A549 (cell line): ENCODE results near the gene ADAD2. TPM values are rescaled to one million over a fixed set of nuclear protein-coding genes. Genes with fewer than 3 reads are reported as not detected.

Source experiments
- ATAC-seq, 2 experiments: fragments of 200-7000 bp in 1 of 2; fragments of >200 bp in 1 of 2; cut with Nextera tagmentation in 1 of 2; cut with Tn5 transposase in 1 of 2; 3 replicates each; pipeline versions ENCODE4 v1.8.0 to v1.9.1; 2018 to 2020; ENCODE audit warnings: mild to moderate bottlenecking in 1 of 2, moderate library complexity in 1 of 2
- CTCF ChIA-PET: fragments of 300-600 bp; sonication (Branson Sonifier 250); formaldehyde crosslinking; extraction: SDS; loops from one replicate; lab custom pipeline; 2021; ENCODE audit warnings: antibody characterized with exemption, inconsistent platforms; lab: Yijun Ruan, JAX
- POLR2A ChIA-PET: fragments of 350-600 bp; formaldehyde crosslinking; extraction: SDS; loops from one replicate; lab custom pipeline; 2021; ENCODE audit warnings: antibody characterized with exemption, inconsistent platforms; lab: Yijun Ruan, JAX
- DNase-seq, 2 experiments: peaks; one replicate each; pipeline versions ENCODE4 v3.0.0 to v3.0.0-alpha.2; 2011 to 2016; ENCODE audit warnings: low read depth in 1 of 2, low spot score in 1 of 2
- FAIRE-seq: peaks from 2 replicates; lab custom pipeline; 2011; peaks lifted over from hg19 to GRCh38; lab: Jason Lieb, UNC
- H3K27ac ChIP-seq, 2 experiments: fragments of >200 bp; sonication (Bioruptor Twin); formaldehyde crosslinking; 3 replicates each; pipeline ENCODE4 v1.5.1; 2016 to 2017
- H3K4me1 ChIP-seq: fragments of >200 bp; sonication (Bioruptor Twin); formaldehyde crosslinking; 3 replicates; pipeline ENCODE4 v1.6.1; 2016
- H3K4me2 ChIP-seq: fragments of >200 bp; sonication (Bioruptor Twin); formaldehyde crosslinking; 3 replicates; pipeline ENCODE4 v1.6.1; 2016
- H3K4me3 ChIP-seq: fragments of >200 bp; sonication (Bioruptor Twin); formaldehyde crosslinking; 3 replicates; pipeline ENCODE4 v1.5.1; 2016
- H3K9me3 ChIP-seq: fragments of >200 bp; sonication (Bioruptor Twin); formaldehyde crosslinking; 3 replicates; pipeline ENCODE4 v1.6.1; 2016
- BHLHE40 ChIP-seq: IDR thresholded peaks from 2 replicates; pipeline ENCODE4 v1.6.1; 2012; ENCODE audit warnings: low read depth, low read length, inconsistent platforms
- CHD2 ChIP-seq: fragments of 150-350 bp; IDR thresholded peaks from 2 replicates; pipeline ENCODE4 v1.6.1; 2014; ENCODE audit warnings: low read length; ENCODE audit not compliant: partially characterized antibody
- CHD4 ChIP-seq: fragments of 200-600 bp; sonication (generic); IDR thresholded peaks from 2 replicates; pipeline ENCODE4 v1.6.1; 2016; ENCODE audit warnings: antibody characterized with exemption, mild to moderate bottlenecking, borderline replicate concordance
- EHF ChIP-seq: fragments of 250-450 bp; sonication (Bioruptor Pico); IDR thresholded peaks from 2 replicates; pipeline ENCODE4 v1.5.0; 2020; ENCODE audit warnings: mild to moderate bottlenecking
- ESRRA ChIP-seq: fragments of 150-350 bp; IDR thresholded peaks from 2 replicates; pipeline ENCODE4 v1.6.1; 2014; ENCODE audit warnings: mild to moderate bottlenecking, low read length, borderline replicate concordance
- FOSL2 ChIP-seq, 2 experiments: fragments of 450-650 bp in 1 of 2; fragments of >200 bp in 1 of 2; sonication (Bioruptor Twin) in 1 of 2; formaldehyde crosslinking; IDR thresholded peaks; 2 replicates each; pipeline versions ENCODE4 v1.5.0 to v1.6.1; 2016 to 2020; ENCODE audit warnings: mild to moderate bottlenecking in 1 of 2, moderate library complexity in 1 of 2
- HEYL ChIP-seq: fragments of 250-450 bp; sonication (Bioruptor Pico); IDR thresholded peaks from 2 replicates; pipeline ENCODE4 v1.8.0; 2021; ENCODE audit warnings: mild to moderate bottlenecking, moderate library complexity
- KDM1A ChIP-seq: fragments of 200-600 bp; sonication (generic); IDR thresholded peaks from 2 replicates; pipeline ENCODE4 v1.6.1; 2016; ENCODE audit warnings: low read depth, mild to moderate bottlenecking
- MYC ChIP-seq: IDR thresholded peaks from 2 replicates; pipeline ENCODE4 v1.6.1; 2012; ENCODE audit warnings: mild to moderate bottlenecking, inconsistent platforms, low read length, improper control_type of control experiment, borderline replicate concordance
- NFE2L2 ChIP-seq: fragments of 150-350 bp; conservative IDR thresholded peaks from 2 replicates; pipeline ENCODE4 v1.6.1; 2014; ENCODE audit warnings: low read length
- POLR2AphosphoS2 ChIP-seq: conservative IDR thresholded peaks from 2 replicates; pipeline ENCODE4 v1.6.1; 2012; ENCODE audit warnings: low read length, improper control_type of control experiment, inconsistent platforms
- RAD21 ChIP-seq, 2 experiments: fragments of >200 bp in 1 of 2; sonication (Bioruptor Twin) in 1 of 2; formaldehyde crosslinking in 1 of 2; IDR thresholded peaks in 1 of 2; conservative IDR thresholded peaks in 1 of 2; 2 replicates in 1 of 2; 3 replicates in 1 of 2; pipeline ENCODE4 v1.6.1; 2012 to 2018; ENCODE audit warnings: inconsistent platforms in 1 of 2
- ZSCAN20 ChIP-seq: fragments of 250-450 bp; sonication (Bioruptor Pico); IDR thresholded peaks from 2 replicates; pipeline ENCODE4 v1.8.0; 2022; ENCODE audit warnings: mild to moderate bottlenecking, moderate library complexity
- WGBS: methylation state at CpG from one replicate; pipeline ENCODE4 v1.1.6; 2017; ENCODE audit errors: missing lambda C conversion rate; 5-methylcytosine and 5-hydroxymethylcytosine counted together
- polyA plus RNA-seq, 4 experiments: library from polyadenylated mRNA; depleted of rRNA in 3 of 4; stranded (reverse); fragments of >200 nt; fragmentation: RNase III in 1 of 4; extraction: RNeasy Plus Mini Kit Qiagen cat#74134 plus additional on column Dnase treatment in 1 of 4; gene quantifications; 2 replicates in 3 of 4; 3 replicates in 1 of 4; pipeline ENCODE4 v1.2.3, GENCODE V29; 2011 to 2017
- TF ChIP-seq, protein P1 (sequence below): fragments of 200-600 bp; sonication (generic); IDR thresholded peaks from 2 replicates; pipeline ENCODE4 v1.6.1; 2016; ENCODE audit warnings: antibody characterized with exemption, mild to moderate bottlenecking, moderate library complexity
- TF ChIP-seq, protein P2 (sequence below): fragments of 150-350 bp; IDR thresholded peaks from 2 replicates; pipeline ENCODE4 v1.6.1; 2014; ENCODE audit warnings: low read depth, mild to moderate bottlenecking, low read length
- TF ChIP-seq, protein P3 (sequence below): fragments of >200 bp; sonication (Bioruptor Twin); formaldehyde crosslinking; IDR thresholded peaks from 3 replicates; pipeline ENCODE4 v1.5.1; 2016
- TF ChIP-seq, protein P4 (sequence below): IDR thresholded peaks from 2 replicates; pipeline ENCODE4 v1.6.1; 2012
- TF ChIP-seq, protein P5 (sequence below): IDR thresholded peaks from 2 replicates; pipeline ENCODE4 v1.6.1; 2012; ENCODE audit warnings: low read depth, borderline replicate concordance

Gene ADAD2
- polyA plus RNA-seq, 2 of the 4 experiments (the other 2 are of a cell fraction): not detected

DNA sequence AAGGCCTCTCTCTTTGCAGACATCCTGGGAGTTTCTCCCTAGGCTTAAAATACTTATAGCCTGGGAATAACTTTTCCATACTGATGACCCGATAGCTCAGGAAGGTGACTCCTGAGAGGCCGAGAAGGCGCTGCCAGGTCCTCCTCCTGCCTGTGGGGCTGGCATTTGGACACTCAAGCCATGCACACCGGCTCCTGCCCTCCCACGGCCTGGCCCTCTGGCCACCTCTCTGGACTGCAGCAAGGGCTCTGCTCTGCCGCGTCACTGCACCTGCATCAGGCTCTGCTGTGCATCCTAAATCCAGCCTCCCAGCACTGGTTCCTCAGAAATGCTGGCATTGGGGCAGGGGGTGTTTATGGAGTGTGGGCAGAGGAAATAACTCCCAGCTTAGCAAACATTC lies 34.6 kb downstream of the ADAD2 start:
- H3K4me3 ChIP-seq: no peak overlapping the region
- POLR2A ChIA-PET: no interaction called here
- ATAC-seq (no peak), FAIRE-seq (no peak), DNase-seq (no peak)
- WGBS: 92% methylated on average over 4 of the region's 7 CpGs
- TF ChIP-seq, protein P1, sequence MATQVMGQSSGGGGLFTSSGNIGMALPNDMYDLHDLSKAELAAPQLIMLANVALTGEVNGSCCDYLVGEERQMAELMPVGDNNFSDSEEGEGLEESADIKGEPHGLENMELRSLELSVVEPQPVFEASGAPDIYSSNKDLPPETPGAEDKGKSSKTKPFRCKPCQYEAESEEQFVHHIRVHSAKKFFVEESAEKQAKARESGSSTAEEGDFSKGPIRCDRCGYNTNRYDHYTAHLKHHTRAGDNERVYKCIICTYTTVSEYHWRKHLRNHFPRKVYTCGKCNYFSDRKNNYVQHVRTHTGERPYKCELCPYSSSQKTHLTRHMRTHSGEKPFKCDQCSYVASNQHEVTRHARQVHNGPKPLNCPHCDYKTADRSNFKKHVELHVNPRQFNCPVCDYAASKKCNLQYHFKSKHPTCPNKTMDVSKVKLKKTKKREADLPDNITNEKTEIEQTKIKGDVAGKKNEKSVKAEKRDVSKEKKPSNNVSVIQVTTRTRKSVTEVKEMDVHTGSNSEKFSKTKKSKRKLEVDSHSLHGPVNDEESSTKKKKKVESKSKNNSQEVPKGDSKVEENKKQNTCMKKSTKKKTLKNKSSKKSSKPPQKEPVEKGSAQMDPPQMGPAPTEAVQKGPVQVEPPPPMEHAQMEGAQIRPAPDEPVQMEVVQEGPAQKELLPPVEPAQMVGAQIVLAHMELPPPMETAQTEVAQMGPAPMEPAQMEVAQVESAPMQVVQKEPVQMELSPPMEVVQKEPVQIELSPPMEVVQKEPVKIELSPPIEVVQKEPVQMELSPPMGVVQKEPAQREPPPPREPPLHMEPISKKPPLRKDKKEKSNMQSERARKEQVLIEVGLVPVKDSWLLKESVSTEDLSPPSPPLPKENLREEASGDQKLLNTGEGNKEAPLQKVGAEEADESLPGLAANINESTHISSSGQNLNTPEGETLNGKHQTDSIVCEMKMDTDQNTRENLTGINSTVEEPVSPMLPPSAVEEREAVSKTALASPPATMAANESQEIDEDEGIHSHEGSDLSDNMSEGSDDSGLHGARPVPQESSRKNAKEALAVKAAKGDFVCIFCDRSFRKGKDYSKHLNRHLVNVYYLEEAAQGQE: no peak
- no peak for TF ChIP-seq KDM1A
- TF ChIP-seq, protein P2, sequence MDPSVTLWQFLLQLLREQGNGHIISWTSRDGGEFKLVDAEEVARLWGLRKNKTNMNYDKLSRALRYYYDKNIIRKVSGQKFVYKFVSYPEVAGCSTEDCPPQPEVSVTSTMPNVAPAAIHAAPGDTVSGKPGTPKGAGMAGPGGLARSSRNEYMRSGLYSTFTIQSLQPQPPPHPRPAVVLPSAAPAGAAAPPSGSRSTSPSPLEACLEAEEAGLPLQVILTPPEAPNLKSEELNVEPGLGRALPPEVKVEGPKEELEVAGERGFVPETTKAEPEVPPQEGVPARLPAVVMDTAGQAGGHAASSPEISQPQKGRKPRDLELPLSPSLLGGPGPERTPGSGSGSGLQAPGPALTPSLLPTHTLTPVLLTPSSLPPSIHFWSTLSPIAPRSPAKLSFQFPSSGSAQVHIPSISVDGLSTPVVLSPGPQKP: no peak
- no peak for TF ChIP-seq MYC
- TF ChIP-seq CHD2: no peak
- no peak for TF ChIP-seq ZSCAN20 (CRISPR knock-in tag)
- TF ChIP-seq EHF (CRISPR knock-in tag): no peak
- no peak for TF ChIP-seq POLR2AphosphoS2
- TF ChIP-seq, protein P3, sequence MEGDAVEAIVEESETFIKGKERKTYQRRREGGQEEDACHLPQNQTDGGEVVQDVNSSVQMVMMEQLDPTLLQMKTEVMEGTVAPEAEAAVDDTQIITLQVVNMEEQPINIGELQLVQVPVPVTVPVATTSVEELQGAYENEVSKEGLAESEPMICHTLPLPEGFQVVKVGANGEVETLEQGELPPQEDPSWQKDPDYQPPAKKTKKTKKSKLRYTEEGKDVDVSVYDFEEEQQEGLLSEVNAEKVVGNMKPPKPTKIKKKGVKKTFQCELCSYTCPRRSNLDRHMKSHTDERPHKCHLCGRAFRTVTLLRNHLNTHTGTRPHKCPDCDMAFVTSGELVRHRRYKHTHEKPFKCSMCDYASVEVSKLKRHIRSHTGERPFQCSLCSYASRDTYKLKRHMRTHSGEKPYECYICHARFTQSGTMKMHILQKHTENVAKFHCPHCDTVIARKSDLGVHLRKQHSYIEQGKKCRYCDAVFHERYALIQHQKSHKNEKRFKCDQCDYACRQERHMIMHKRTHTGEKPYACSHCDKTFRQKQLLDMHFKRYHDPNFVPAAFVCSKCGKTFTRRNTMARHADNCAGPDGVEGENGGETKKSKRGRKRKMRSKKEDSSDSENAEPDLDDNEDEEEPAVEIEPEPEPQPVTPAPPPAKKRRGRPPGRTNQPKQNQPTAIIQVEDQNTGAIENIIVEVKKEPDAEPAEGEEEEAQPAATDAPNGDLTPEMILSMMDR: no peak
- no peak for TF ChIP-seq BHLHE40
- TF ChIP-seq, protein P4, sequence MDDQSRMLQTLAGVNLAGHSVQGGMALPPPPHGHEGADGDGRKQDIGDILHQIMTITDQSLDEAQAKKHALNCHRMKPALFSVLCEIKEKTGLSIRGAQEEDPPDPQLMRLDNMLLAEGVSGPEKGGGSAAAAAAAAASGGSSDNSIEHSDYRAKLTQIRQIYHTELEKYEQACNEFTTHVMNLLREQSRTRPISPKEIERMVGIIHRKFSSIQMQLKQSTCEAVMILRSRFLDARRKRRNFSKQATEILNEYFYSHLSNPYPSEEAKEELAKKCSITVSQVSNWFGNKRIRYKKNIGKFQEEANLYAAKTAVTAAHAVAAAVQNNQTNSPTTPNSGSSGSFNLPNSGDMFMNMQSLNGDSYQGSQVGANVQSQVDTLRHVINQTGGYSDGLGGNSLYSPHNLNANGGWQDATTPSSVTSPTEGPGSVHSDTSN: no peak
- TF ChIP-seq NFE2L2: no peak
- TF ChIP-seq, protein P5, sequence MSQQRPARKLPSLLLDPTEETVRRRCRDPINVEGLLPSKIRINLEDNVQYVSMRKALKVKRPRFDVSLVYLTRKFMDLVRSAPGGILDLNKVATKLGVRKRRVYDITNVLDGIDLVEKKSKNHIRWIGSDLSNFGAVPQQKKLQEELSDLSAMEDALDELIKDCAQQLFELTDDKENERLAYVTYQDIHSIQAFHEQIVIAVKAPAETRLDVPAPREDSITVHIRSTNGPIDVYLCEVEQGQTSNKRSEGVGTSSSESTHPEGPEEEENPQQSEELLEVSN: no peak
- TF ChIP-seq CHD4: no peak
- TF ChIP-seq HEYL (CRISPR knock-in tag): no peak
- TF ChIP-seq RAD21 (conservative IDR thresholded peaks at IDR 0.05 in 1 of 2, IDR thresholded peaks at IDR 0.05 in 1 of 2): no peak
- no peak for TF ChIP-seq ESRRA
- no peak for TF ChIP-seq FOSL2 (IDR thresholded peaks at IDR 0.05)
- no peak for TF ChIP-seq FOSL2 (CRISPR knock-in tag; IDR thresholded peaks at IDR 0.05)
- TF ChIP-seq, all 56 proteins: peak for 0
- H3K4me1 ChIP-seq: peaks cover 20% of the 10 kb centered on the region
- no peaks in the 10 kb centered on the region for H3K9me3 ChIP-seq
- CTCF ChIA-PET: interaction anchor here (0.6 to 2.6 kb wide), 7 partner anchors 8 to 397 kb away, joined by 3 to 13 read pairs (median 3); partner anchors contain the start of gene TAF1C
- no peak overlapping the region for H3K4me2 ChIP-seq
- peak overlapping the region in 1 of 2 experiments; percentile 92; a peak in 3 of 6 replicates for H3K27ac ChIP-seq
